ENCODE measurements around the gene FLRT1. TPM values are rescaled to one million over a fixed set of nuclear protein-coding genes. Genes with fewer than 3 reads are reported as not detected.

Gene FLRT1
- total RNA-seq, 1 donor from 2014 or later, result 7.1 TPM

GRCh38 chr11:64067230-64067993, 31.7 kb downstream of the FLRT1 start:
- no peaks in the 10 kb centered on the region for H3K9me3 Mint-ChIP-seq
- H3K4me3 Mint-ChIP-seq, result no peak overlapping the region
- no peak overlapping the region for H3K27ac Mint-ChIP-seq
- peaks cover 56% of the 10 kb centered on the region for H3K4me1 Mint-ChIP-seq
- TF ChIP-seq CTCF (IDR thresholded peaks at IDR 0.05; ENCODE audit: unreplicated experiment), result no peak
- peaks cover 17% of the 10 kb centered on the region for H3K27me3 Mint-ChIP-seq (ENCODE audit: low read depth)
- no peak for DNase-seq (ENCODE audit: low spot score in 2 of 2, unreplicated experiment in 2 of 2)
- H3K36me3 Mint-ChIP-seq, result no peaks in the 10 kb centered on the region

- Mint-ChIP-seq H3K36me3 (no peaks in the 10 kb centered on the region), H3K4me1 (peaks cover 53% of the 10 kb centered on the region), H3K4me3 (no peak overlapping the region), H3K27ac (peak overlapping the region; percentile 67), H3K9me3 (no peaks in the 10 kb centered on the region), H3K27me3 (ENCODE audit: low read depth) (peaks cover 8% of the 10 kb centered on the region)
- no peak for DNase-seq (ENCODE audit: low spot score in 2 of 2, unreplicated experiment in 2 of 2)
- no peak for TF ChIP-seq CTCF (IDR thresholded peaks at IDR 0.05; ENCODE audit: unreplicated experiment)
Measured at GRCh38 chr11:64068705-64069400, 33.1 kb downstream of the FLRT1 start.

GRCh38 chr11:64069401-64070313, 33.9 kb downstream of the FLRT1 start:
- no peak for TF ChIP-seq CTCF (IDR thresholded peaks at IDR 0.05; ENCODE audit: unreplicated experiment)
- no peaks in the 10 kb centered on the region for H3K36me3 Mint-ChIP-seq
- peaks cover 51% of the 10 kb centered on the region for H3K4me1 Mint-ChIP-seq
- no peaks in the 10 kb centered on the region for H3K9me3 Mint-ChIP-seq
- peak overlapping the region; percentile 48 for H3K4me3 Mint-ChIP-seq
- H3K27me3 Mint-ChIP-seq (ENCODE audit: low read depth), result peaks cover 6% of the 10 kb centered on the region
- DNase-seq (ENCODE audit: low spot score in 2 of 2, unreplicated experiment in 2 of 2), result no peak
- peak overlapping the region; percentile 83 for H3K27ac Mint-ChIP-seq

GRCh38 chr11:64070314-64070681, 34.6 kb downstream of the FLRT1 start:
- Mint-ChIP-seq H3K27ac (peak overlapping the region; percentile 83), H3K4me3 (peak overlapping the region; percentile 48), H3K9me3 (no peaks in the 10 kb centered on the region), H3K36me3 (no peaks in the 10 kb centered on the region), H3K27me3 (ENCODE audit: low read depth) (peaks cover 2% of the 10 kb centered on the region), H3K4me1 (peaks cover 48% of the 10 kb centered on the region)
- no peak for TF ChIP-seq CTCF (IDR thresholded peaks at IDR 0.05; ENCODE audit: unreplicated experiment)
- DNase-seq (ENCODE audit: low spot score in 2 of 2, unreplicated experiment in 2 of 2), result peak; percentile 45 to 65

GRCh38 chr11:64071849-64072248, 36.1 kb downstream of the FLRT1 start:
- Mint-ChIP-seq H3K4me1 (peaks cover 44% of the 10 kb centered on the region), H3K36me3 (no peaks in the 10 kb centered on the region), H3K27me3 (ENCODE audit: low read depth) (no peaks in the 10 kb centered on the region), H3K27ac (no peak overlapping the region), H3K9me3 (no peaks in the 10 kb centered on the region), H3K4me3 (no peak overlapping the region)
- DNase-seq (ENCODE audit: low spot score in 2 of 2, unreplicated experiment in 2 of 2), result no peak
- no peak for TF ChIP-seq CTCF (IDR thresholded peaks at IDR 0.05; ENCODE audit: unreplicated experiment)
